WERI-Rb-1 (cell line): ENCODE measurements around the gene MGAM2.

ENCODE experiments used
- DNase-seq: peaks from one replicate; pipeline ENCODE4 v3.0.0-alpha.2; 2020
- H3K27ac ChIP-seq: fragments of 250-450 bp; sonication (Bioruptor Pico); 2 replicates; pipeline ENCODE4 v1.5.1; 2020; ENCODE audit warnings: mild to moderate bottlenecking, moderate library complexity
- H3K27me3 ChIP-seq: fragments of 250-450 bp; sonication (Bioruptor Pico); 2 replicates; pipeline ENCODE4 v1.5.1; 2021; ENCODE audit warnings: mild to moderate bottlenecking, low read depth, moderate library complexity; ENCODE audit not compliant: insufficient read depth, severe bottlenecking
- H3K36me3 ChIP-seq: fragments of 250-450 bp; sonication (Bioruptor Pico); 2 replicates; pipeline ENCODE4 v1.5.1; 2020; ENCODE audit warnings: mild to moderate bottlenecking, moderate library complexity
- H3K4me3 ChIP-seq: 2 replicates; pipeline ENCODE4 v1.5.1; 2011; ENCODE audit warnings: low read depth, mild to moderate bottlenecking, control low read depth, low read length
- H3K9me3 ChIP-seq: fragments of 250-450 bp; sonication (Bioruptor Pico); 2 replicates; pipeline ENCODE4 v1.5.1; 2021; ENCODE audit warnings: mild to moderate bottlenecking, moderate library complexity; ENCODE audit not compliant: severe bottlenecking
- CTCF ChIP-seq: IDR thresholded peaks from 2 replicates; pipeline ENCODE4 v1.5.1; 2011; ENCODE audit warnings: low read depth, mild to moderate bottlenecking, control low read depth, inconsistent platforms, low read length

The MGAM2 gene

GRCh38 chr7:142257958-142258357, 146.4 kb downstream of the MGAM2 start, which contains the start of gene PRSS58:
TSS of gene PRSS58 (minus strand) at chr7:142258058. CDS start at chr7:142257707, 351 bp downstream.
- Histone ChIP-seq H3K4me3 (no peak within 1 kb of the TSS), H3K36me3 (no peaks in the 10 kb centered on the region), H3K27me3 (no peaks in the 10 kb centered on the region), H3K27ac (no peak within 1 kb of the TSS), H3K9me3 (peaks cover 3% of the 10 kb centered on the region)
- no peak for TF ChIP-seq CTCF
- no peak for DNase-seq

- H3K36me3 ChIP-seq: no peaks in the 10 kb centered on the region
- H3K27me3 ChIP-seq: no peaks in the 10 kb centered on the region
- H3K27ac ChIP-seq: no peak overlapping the region
- no peak overlapping the region for H3K4me3 ChIP-seq
- no peak for TF ChIP-seq CTCF
- DNase-seq: no peak
- H3K9me3 ChIP-seq: peaks cover 3% of the 10 kb centered on the region
These were observed 152.3 kb downstream of the MGAM2 start for GRCh38 chr7:142263598-142264380.
